NCI-H774 (cell line): ENCODE data around the gene ABR.
"Not testable (repeated sequence)": the region's sequence is repeated elsewhere in the genome, so short reads cannot be mapped to it uniquely, and the experiment has no call there.

Experiments
- DNase-seq: peaks from one replicate; lab custom pipeline; 2025; lab: John Stamatoyannopoulos, UW

ABR gene

GRCh38 chr17:1201132-1201702 lies 21.4 kb upstream of the ABR start:
- no peak for DNase-seq

- not testable (repeated sequence) for DNase-seq
Measured at GRCh38 chr17:1199271-1199743, 19.5 kb upstream of the ABR start.

GRCh38 chr17:1197781-1198490 lies 18.2 kb upstream of the ABR start:
- no peak for DNase-seq

- no peak for DNase-seq
Measured at GRCh38 chr17:1197379-1197778, 17.6 kb upstream of the ABR start.

- DNase-seq, result no peak
Measured at GRCh38 chr17:1196946-1197345, 17.2 kb upstream of the ABR start.

GRCh38 chr17:1192911-1193699 lies 13.3 kb upstream of the ABR start:
- no peak for DNase-seq

GRCh38 chr17:1190751-1191331 lies 11.1 kb upstream of the ABR start:
- no peak for DNase-seq

- no peak for DNase-seq
Measured at GRCh38 chr17:1188812-1189504, 9.2 kb upstream of the ABR start.

- no peak for DNase-seq
Measured at GRCh38 chr17:1186923-1187771, 7.4 kb upstream of the ABR start.

GRCh38 chr17:1186214-1186820 lies 6.5 kb upstream of the ABR start:
- no peak for DNase-seq

GRCh38 chr17:1183171-1183873 lies 3.5 kb upstream of the ABR start:
- no peak for DNase-seq

GRCh38 chr17:1182811-1183170 lies 3.0 kb upstream of the ABR start:
- no peak for DNase-seq

- no peak for DNase-seq
Measured at GRCh38 chr17:1181753-1182137, 2.0 kb upstream of the ABR start.

GRCh38 chr17:1180958-1181752 lies 1.4 kb upstream of the ABR start:
- DNase-seq, result no peak

GRCh38 chr17:1179112-1179817 lies 516 bp downstream of the ABR start:
- DNase-seq, result no peak

GRCh38 chr17:1177016-1177700 lies 2.6 kb downstream of the ABR start:
- DNase-seq, result no peak

GRCh38 chr17:1174263-1174880 lies 5.4 kb downstream of the ABR start:
- DNase-seq, result no peak
